Activated naive CD4-positive, alpha-beta T cell treated with anti-CD3 and anti-CD28 coated beads, Interleukin-2, amount 10 ng/mL, durations not matched to agents 7 days and 5 days (primary cell): ENCODE results near the gene ANKRD34A.

Experiments
- CTCF ChIA-PET: fragments of 350-600 bp; sonication (Branson Sonifier 250); formaldehyde crosslinking; loops from one replicate; lab custom pipeline; 2021; ENCODE audit warnings: antibody characterized with exemption; lab: Charles Lee
- DNase-seq: peaks from one replicate; pipeline ENCODE4 v3.0.0-alpha.2; 2020
- H3K27ac Mint-ChIP-seq: one replicate; pipeline ENCODE4 v1.8.0; 2021; ENCODE audit warnings: mild to moderate bottlenecking, moderate library complexity, mixed read lengths
- H3K27me3 Mint-ChIP-seq: one replicate; pipeline ENCODE4 v1.8.0; 2021; ENCODE audit warnings: mild to moderate bottlenecking, mixed read lengths
- H3K36me3 Mint-ChIP-seq: one replicate; pipeline ENCODE4 v1.8.0; 2021; ENCODE audit warnings: mixed read lengths
- H3K4me1 Mint-ChIP-seq: one replicate; pipeline ENCODE4 v1.8.0; 2021; ENCODE audit warnings: mixed read lengths
- H3K4me3 Mint-ChIP-seq: one replicate; pipeline ENCODE4 v1.8.0; 2021; ENCODE audit warnings: mild to moderate bottlenecking, moderate library complexity, mixed read lengths
- H3K9me3 Mint-ChIP-seq: one replicate; pipeline ENCODE4 v1.8.0; 2021; ENCODE audit warnings: mixed read lengths

The ANKRD34A gene

DNA sequence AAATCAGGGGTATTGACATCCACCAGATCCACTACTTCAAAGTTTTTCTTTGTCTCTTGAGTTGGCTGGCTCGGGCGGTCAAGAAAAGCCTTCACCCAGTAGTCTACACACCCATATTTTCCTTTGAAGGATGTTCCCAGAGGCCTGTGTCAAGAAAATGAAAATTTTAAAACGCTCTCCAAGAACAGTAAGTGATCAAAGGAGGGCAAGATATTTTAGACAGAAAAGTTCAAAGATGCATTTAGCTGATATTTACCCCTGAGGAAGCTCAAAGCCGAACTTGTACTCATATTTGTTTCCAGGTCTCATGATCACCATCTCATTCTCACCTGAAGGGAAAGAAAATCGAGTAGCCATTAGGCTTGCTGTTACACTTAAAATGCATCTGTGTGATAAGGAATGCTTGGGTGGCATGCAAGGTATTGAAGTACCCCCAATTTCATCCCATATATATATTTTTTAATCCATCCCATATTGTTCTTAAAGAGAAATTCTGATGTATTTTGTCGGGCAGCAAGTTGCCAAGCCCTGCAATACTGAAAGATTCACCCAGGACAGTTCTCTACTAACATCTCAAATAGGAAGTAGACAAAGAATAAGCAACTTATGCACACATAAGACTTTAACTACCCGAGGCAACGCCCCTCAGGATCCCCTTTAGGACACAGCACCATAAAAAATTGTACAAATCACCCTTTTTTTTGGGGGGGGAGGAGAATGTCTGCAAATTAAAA lies 30.9 kb upstream of the ANKRD34A start:
- peaks cover 54% of the 10 kb centered on the region for H3K36me3 Mint-ChIP-seq
- no peak for DNase-seq
- CTCF ChIA-PET: interaction anchor here (1.0 to 11.5 kb wide), 3 partner anchors 8 to 16 kb away, joined by 3 to 132 read pairs (median 37); no protein-coding TSS in a partner anchor
- H3K27me3 Mint-ChIP-seq: no peaks in the 10 kb centered on the region
- H3K27ac Mint-ChIP-seq: peak overlapping the region; percentile 99
- H3K4me3 Mint-ChIP-seq: peak overlapping the region; percentile 97
- no peaks in the 10 kb centered on the region for H3K9me3 Mint-ChIP-seq
- H3K4me1 Mint-ChIP-seq: peaks cover 65% of the 10 kb centered on the region

DNA sequence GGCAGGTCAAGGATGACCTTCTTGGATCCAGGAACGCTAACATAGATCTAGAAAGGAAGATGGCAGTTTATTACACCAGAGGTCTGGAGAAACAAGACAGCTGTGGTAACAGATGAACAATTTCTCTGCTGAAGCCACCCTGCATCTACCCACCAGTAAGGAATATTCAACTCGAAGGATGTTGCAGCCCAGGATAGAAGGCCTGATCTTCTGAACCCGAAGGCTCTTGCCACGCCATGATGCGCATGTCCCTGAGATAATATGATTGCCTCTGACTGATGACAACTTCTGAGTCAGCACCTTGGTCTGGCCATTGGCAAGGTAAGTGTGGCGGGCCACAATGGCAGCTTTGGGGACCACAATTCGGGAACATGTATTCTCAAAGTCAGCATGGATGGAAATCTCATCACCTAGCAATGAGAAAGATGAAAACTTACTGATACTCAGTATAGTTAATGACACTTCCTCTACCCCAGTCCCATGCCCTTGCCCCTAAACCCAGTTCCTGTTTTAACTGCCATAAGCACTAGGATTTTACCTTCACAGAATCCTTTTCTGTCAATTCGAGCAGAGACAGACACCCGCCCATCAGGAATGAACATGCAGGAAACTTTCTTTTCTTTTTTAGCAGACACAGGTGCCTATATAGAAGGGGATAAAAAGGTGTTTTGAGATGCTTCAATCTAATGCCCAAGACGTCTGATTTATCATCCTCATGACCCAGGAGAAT lies 30.2 kb upstream of the ANKRD34A start:
- Mint-ChIP-seq H3K4me1 (peaks cover 61% of the 10 kb centered on the region), H3K27ac (peak overlapping the region; percentile 99), H3K9me3 (no peaks in the 10 kb centered on the region), H3K4me3 (peak overlapping the region; percentile 97), H3K36me3 (peaks cover 54% of the 10 kb centered on the region), H3K27me3 (no peaks in the 10 kb centered on the region)
- DNase-seq: peak; percentile 57
- CTCF ChIA-PET: interaction anchor here (6.1 to 11.5 kb wide), 2 partner anchors 13 to 15 kb away, joined by 37 to 132 read pairs; no protein-coding TSS in a partner anchor

DNA sequence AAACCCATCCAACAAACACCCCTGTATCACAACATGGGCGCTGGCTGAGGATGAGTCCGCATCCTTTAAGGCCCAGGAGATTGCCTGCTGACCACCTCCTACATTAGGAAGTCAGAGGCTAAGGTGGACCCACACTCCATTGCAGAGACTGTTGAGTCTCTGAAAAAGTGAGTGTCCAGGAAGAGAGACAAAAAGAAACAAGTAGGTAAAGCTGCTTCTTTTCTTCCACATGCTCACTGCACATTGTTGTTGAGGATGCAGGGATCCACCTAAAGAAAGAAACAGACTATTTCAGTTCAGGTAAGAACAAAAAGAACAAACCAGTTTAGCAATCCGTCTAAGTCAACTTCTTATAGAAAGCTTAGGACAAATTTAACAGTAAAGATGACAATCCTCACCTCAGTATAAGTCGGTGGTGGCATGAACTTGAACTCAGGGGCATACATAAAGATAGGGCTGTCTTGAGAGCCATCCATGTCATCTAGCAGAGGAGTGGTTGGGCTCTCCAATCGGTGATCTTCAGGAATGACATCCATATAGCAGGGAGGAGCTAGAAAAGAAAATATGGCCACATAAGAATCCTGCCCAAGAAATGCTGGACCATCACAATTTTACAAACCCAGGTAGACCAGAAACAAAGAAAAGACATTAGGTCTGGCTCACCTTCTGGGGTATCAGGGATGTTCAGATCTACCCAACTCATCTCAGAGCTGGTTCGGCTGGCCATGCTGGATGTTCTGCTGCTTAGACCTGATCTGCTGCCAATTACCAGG lies 29.4 kb upstream of the ANKRD34A start:
- Mint-ChIP-seq H3K4me3 (peak overlapping the region; percentile 97), H3K27ac (peak overlapping the region; percentile 99), H3K9me3 (no peaks in the 10 kb centered on the region), H3K4me1 (peaks cover 59% of the 10 kb centered on the region), H3K27me3 (no peaks in the 10 kb centered on the region), H3K36me3 (peaks cover 54% of the 10 kb centered on the region)
- CTCF ChIA-PET: interaction anchor here (1.4 to 11.5 kb wide), 3 partner anchors 9 to 14 kb away, joined by 5 to 132 read pairs (median 37); no protein-coding TSS in a partner anchor
- no peak for DNase-seq

DNA sequence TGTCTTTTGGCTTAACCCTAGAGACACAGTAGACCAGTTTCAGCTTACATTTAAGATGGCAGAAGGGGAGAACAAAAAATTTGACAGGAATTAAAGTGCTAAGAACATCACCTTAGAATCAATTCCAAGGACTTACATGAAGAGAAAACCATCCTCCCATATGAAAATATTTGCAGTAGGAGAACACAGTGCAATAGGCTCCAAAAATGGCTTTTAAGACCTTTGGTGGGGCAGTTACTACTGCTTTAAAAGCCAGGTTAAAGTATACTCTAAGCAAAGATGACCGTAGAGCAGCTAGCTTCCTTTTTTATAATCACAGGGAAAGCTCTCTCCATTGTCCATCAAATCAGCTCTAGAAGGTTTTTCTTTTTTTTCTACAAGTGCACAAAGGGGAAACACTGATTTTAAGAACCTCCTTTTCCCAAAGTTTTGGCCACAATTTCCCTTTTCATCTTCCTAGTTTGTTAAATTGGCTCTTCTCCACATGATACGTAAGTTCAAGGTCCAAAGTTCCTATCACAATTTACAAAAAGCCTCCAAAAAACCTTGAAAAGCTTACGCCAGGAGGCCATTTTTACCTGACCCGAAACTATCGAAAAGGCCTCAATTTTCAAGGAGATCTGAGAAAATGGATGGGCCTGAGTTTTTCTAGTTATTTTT lies 28.7 kb upstream of the ANKRD34A start:
- H3K36me3 Mint-ChIP-seq: peaks cover 54% of the 10 kb centered on the region
- H3K4me1 Mint-ChIP-seq: peaks cover 58% of the 10 kb centered on the region
- H3K4me3 Mint-ChIP-seq: peak overlapping the region; percentile 97

DNA sequence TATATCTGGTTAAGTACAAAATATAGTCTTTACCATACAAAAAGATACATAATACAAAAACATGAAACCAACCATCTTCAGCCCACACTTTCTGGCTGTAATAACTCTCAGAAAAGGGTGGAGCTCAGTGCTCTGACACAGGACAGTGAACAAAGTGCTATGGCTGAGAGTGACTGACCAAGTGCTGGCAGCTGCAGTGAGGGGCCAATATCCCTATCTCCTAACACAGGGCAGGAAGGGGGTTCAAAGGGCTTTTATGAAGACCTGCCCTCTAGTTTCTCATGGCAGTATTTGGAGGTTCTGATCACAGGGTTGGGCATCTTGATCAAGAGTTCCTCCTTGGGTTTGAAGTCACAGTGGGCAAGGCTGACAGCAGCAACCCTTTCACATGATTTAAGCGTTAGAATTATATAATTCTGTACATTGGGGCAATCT lies 28.1 kb upstream of the ANKRD34A start:
- CTCF ChIA-PET: interaction anchor here (1.4 to 11.5 kb wide), 3 partner anchors 8 to 15 kb away, joined by 5 to 132 read pairs (median 37); no protein-coding TSS in a partner anchor
- peak overlapping the region; percentile 74 for H3K27ac Mint-ChIP-seq
- DNase-seq: no peak
- H3K4me1 Mint-ChIP-seq: peaks cover 58% of the 10 kb centered on the region
- H3K9me3 Mint-ChIP-seq: no peaks in the 10 kb centered on the region
- H3K4me3 Mint-ChIP-seq: peak overlapping the region; percentile 97
- no peaks in the 10 kb centered on the region for H3K27me3 Mint-ChIP-seq
- peaks cover 54% of the 10 kb centered on the region for H3K36me3 Mint-ChIP-seq

More for the DNA sequence above, 28.7 kb upstream of the ANKRD34A start:
- no peak for DNase-seq
- CTCF ChIA-PET: interaction anchor here (1.4 to 11.5 kb wide), 3 partner anchors 8 to 14 kb away, joined by 5 to 132 read pairs (median 37); no protein-coding TSS in a partner anchor
- no peaks in the 10 kb centered on the region for H3K9me3 Mint-ChIP-seq
- H3K27me3 Mint-ChIP-seq: no peaks in the 10 kb centered on the region
- peak overlapping the region; percentile 99 for H3K27ac Mint-ChIP-seq

DNA sequence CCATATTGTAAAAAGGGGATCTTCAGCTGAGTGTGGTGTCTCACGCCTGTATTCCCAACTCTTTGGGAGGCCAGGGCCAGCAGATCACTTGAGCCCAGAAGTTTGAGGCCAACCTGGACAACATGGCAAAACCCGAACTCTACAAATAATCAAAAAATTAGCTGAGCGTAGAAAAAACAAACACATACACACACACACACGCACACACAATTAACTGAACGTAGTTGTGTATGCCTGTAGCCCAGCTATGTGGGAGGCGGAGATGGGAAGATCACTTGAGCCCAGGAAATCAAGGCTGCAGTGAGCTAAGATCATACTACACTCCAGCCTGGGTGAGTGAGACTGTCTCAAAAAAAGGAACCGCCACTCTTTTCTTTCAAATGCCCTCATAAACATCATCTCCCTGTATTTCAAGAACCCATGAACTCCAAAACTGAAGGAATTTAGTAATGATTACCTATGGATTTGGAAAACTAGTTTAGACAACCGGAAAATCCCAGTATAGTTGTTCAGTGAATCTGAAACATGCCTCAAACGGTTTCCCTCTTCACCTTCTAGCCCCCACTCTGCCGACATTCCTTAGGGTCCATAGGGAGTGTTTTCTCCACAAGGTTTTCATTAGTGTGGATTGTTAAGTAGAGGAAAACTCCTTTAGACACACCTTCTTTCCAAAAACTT lies 27.5 kb upstream of the ANKRD34A start:
- peak overlapping the region; percentile 38 for H3K27ac Mint-ChIP-seq
- H3K4me1 Mint-ChIP-seq: peaks cover 56% of the 10 kb centered on the region
- DNase-seq: no peak
- CTCF ChIA-PET: interaction anchor here (1.0 to 11.5 kb wide), 2 partner anchors 12 to 21 kb away, joined by 3 to 132 read pairs; no protein-coding TSS in a partner anchor
- no peaks in the 10 kb centered on the region for H3K9me3 Mint-ChIP-seq
- no peaks in the 10 kb centered on the region for H3K27me3 Mint-ChIP-seq
- H3K4me3 Mint-ChIP-seq: peak overlapping the region; percentile 50
- peaks cover 54% of the 10 kb centered on the region for H3K36me3 Mint-ChIP-seq

DNA sequence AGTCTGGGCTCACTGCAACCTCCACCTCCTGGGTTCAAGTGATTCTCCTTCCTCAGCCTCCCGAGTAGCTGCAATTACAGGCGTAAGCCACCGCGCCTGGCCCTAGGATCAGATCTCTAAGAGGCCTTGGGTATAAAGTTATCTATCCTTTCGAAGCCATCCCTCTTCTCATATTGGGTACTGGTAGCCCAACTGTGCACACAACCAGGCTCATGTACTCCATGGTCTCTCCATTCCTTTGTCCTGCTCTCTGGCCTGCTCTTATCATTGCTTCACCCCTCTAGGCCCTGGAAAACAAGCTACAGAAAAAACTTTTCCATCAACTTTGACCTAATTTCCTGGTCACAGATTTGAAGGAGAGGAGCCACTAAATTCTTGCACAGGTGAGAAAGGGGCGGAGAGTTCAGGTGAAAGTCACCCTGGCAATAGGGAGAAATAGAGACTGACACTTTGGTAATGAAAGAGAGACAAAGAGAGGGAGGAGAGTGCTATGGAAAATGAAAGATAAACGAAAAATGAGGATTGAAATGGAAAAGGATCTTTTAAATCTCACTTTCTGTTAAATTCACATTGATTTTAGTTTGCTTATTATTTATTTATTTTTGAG lies 26.0 kb upstream of the ANKRD34A start:
- H3K27ac Mint-ChIP-seq: peak overlapping the region; percentile 65
- DNase-seq: no peak
- H3K27me3 Mint-ChIP-seq: no peaks in the 10 kb centered on the region
- peaks cover 45% of the 10 kb centered on the region for H3K36me3 Mint-ChIP-seq
- no peak overlapping the region for H3K4me3 Mint-ChIP-seq
- H3K9me3 Mint-ChIP-seq: no peaks in the 10 kb centered on the region
- H3K4me1 Mint-ChIP-seq: peaks cover 66% of the 10 kb centered on the region
- CTCF ChIA-PET: interaction anchor here (11.5 kb wide), 1 partner anchor 11 kb away, joined by 132 read pairs; no protein-coding TSS in a partner anchor

DNA sequence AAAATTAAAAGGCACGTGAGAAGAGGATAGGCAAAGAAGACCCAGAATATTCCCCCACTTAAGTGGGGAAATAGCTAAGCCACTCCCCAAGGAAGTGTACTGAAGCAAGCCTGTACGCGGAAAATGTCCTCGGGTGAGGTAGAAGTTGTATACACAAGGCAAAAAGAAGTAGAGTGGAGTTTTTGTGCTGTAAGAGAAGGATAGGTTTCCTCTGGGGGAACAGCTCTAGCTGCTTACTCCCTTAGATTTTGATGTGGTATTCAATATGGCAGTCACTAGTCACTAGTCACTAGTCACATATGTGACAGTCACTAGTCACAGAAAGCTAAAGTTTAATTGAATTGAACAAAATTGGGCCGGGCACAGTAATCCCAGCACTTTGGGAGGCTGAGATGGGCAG lies 24.4 kb upstream of the ANKRD34A start:
- Mint-ChIP-seq H3K4me3 (no peak overlapping the region), H3K36me3 (peaks cover 30% of the 10 kb centered on the region), H3K9me3 (no peaks in the 10 kb centered on the region), H3K27me3 (no peaks in the 10 kb centered on the region), H3K27ac (peak overlapping the region; percentile 57), H3K4me1 (peaks cover 75% of the 10 kb centered on the region)
- CTCF ChIA-PET: interaction anchor here (0.8 to 11.5 kb wide), 4 partner anchors 9 to 28 kb away, joined by 3 to 132 read pairs (median 4); no protein-coding TSS in a partner anchor
- DNase-seq: no peak

DNA sequence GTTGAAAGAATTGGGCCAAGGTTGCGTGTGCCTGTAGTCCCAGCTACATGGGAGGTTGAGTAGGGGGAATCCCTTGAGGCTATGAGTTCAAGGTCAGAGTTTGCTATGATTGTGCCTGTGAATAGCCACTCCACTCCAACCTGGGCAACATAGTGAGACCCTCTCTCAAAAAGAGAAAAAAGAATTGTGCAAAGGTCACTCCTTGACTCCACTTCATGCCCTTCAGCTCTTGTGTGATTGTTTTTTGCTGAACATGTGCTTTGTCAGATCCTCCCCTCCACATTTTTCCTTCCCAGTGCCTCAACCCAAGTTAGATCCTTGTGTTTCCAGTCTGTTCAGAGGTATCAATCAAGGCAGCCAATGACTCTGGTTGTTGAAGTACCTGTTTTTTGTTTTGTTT lies 23.6 kb upstream of the ANKRD34A start:
- no peaks in the 10 kb centered on the region for H3K9me3 Mint-ChIP-seq
- peak overlapping the region; percentile 34 for H3K27ac Mint-ChIP-seq
- CTCF ChIA-PET: interaction anchor here (1.7 to 11.5 kb wide), 2 partner anchors 8 to 19 kb away, joined by 6 to 132 read pairs; no protein-coding TSS in a partner anchor
- no peaks in the 10 kb centered on the region for H3K27me3 Mint-ChIP-seq
- H3K4me3 Mint-ChIP-seq: no peak overlapping the region
- DNase-seq: no peak
- peaks cover 67% of the 10 kb centered on the region for H3K4me1 Mint-ChIP-seq
- H3K36me3 Mint-ChIP-seq: peaks cover 22% of the 10 kb centered on the region

DNA sequence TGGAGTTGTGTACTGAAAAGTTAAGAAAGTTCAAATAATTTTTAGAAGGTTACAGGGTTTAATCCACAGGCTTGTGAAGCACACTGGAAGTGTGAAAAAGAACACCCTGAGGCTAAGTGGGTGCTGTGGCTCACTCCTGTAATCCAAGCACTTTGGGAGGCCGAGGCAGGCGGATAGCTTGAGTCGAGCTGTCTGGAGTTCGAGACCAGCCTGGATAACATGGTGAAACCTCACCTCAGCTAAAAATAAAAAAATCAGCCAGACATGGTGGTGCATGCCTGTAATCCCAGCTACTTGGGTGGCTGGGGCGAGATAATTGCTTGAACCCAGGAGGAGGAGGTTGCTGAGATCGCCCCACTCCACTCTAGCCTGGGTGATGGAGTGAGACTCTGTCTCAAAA lies 22.2 kb upstream of the ANKRD34A start:
- Mint-ChIP-seq H3K4me1 (peaks cover 54% of the 10 kb centered on the region), H3K27ac (no peak overlapping the region), H3K36me3 (peaks cover 11% of the 10 kb centered on the region), H3K4me3 (no peak overlapping the region), H3K27me3 (no peaks in the 10 kb centered on the region), H3K9me3 (no peaks in the 10 kb centered on the region)
- CTCF ChIA-PET: interaction anchor here (0.9 to 1.1 kb wide), 2 partner anchors 10 to 21 kb away, joined by 3 read pairs; partner anchors contain the start of gene TXNIP
- DNase-seq: no peak

DNA sequence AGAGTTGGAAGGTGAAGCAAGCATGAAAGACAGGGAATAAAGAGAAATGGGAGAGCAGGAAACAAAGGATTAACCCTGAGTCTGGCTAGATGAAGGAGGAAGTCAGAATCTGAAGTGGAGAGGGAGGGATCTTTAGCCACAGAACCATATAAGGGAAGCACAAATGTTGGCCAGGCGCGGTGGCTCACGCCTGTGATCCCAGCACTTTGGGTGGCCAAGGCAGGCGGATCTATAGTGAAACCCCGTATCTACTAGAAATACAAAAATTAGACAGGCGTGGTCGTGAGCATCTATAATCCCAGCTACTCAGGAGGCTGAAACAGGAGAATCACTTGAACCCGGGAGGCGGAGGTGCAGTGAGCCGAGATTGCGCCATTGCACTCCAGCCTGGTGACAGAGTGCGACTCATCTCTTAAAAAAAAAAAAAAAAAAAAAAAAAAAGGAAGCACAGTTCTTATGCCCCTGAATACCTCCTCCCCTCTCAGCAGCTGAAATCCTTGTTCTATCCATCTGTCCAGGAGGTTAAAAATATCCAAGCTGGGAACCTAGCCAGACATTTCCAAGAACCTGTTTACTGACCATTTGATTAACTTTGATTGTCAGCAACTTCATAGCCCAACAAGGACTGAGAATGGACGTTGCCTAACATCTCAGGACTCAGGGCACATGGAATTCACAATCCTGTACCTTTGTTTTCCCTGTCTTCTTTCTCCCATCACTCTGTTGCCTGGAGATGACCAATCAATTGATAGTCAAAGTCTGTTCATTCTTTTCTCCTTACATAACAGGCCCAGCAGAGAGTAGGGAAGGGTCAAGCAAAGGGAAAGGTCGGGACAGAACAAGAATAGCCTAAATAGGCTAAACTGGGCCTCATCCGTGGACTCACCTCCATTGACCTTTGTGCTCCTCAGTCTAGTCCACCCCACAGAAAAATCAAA lies 21.4 kb upstream of the ANKRD34A start:
- H3K36me3 Mint-ChIP-seq: peaks cover 6% of the 10 kb centered on the region
- no peaks in the 10 kb centered on the region for H3K27me3 Mint-ChIP-seq
- H3K27ac Mint-ChIP-seq: peak overlapping the region; percentile 85
- H3K9me3 Mint-ChIP-seq: no peaks in the 10 kb centered on the region
- CTCF ChIA-PET: interaction anchor here (0.9 to 1.9 kb wide), 2 partner anchors 8 to 22 kb away, joined by 3 to 5 read pairs; no protein-coding TSS in a partner anchor
- H3K4me3 Mint-ChIP-seq: peak overlapping the region; percentile 4
- no peak for DNase-seq
- peaks cover 48% of the 10 kb centered on the region for H3K4me1 Mint-ChIP-seq
